H54 (cell line): ENCODE results near the gene PELI2.

Experiments used
- DNase-seq: peaks from one replicate; pipeline ENCODE4 v3.0.0; 2011; ENCODE audit warnings: low spot score, mixed read lengths; ENCODE audit not compliant: insufficient read length
- FAIRE-seq: peaks from 3 replicates; lab custom pipeline; 2011; peaks lifted over from hg19 to GRCh38; lab: Jason Lieb, UNC
- POLR2A ChIP-seq: IDR thresholded peaks from 2 replicates; pipeline ENCODE4 v1.6.1; 2011; ENCODE audit warnings: low read depth, mild to moderate bottlenecking, low read length

Gene PELI2

DNA sequence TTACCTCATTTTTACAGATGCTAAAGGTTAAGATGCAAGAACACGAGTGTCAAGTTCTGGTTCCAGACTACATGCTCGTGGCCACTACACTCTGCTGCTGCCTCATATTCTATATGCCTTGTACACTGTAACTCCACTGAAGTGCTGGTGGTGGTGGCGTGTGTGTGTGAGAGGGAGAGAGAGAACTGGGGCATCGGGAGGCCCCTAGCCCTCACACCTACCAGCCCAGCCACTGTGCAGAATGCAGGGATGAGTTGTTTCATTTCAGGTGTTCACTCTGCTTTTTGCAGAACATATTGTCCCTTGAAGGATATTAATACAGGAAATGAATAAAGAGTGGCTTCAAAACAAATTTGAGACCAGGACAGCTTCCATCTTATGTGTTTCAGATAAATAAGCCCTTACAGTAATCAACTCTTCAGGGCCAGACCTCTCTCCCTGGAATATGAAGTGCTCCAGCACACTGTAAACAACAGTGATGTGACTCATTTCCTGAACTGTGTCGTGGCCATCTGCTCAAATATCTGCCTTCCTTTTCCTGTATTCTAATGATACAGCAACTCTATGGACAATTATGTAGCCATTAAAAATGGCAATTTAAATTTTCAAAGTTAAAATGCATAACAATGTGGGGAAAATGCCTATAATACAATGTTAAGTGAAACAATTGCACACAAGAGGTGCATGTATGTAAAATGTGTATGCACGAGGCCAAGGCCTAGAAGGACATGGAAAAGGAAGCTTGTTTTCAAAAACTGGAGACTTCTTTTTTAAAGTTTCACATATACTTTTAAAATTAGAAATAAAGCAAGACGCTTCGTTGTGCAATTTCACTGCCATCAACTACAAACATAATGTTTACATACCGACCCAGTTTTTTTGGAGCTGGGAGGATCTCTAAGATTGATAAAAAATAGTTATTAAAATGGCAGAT is 215.4 kb downstream of the PELI2 start:
- DNase-seq (peak; percentile 12), FAIRE-seq (peak; percentile 86)
- TF ChIP-seq POLR2A = no peak

DNA sequence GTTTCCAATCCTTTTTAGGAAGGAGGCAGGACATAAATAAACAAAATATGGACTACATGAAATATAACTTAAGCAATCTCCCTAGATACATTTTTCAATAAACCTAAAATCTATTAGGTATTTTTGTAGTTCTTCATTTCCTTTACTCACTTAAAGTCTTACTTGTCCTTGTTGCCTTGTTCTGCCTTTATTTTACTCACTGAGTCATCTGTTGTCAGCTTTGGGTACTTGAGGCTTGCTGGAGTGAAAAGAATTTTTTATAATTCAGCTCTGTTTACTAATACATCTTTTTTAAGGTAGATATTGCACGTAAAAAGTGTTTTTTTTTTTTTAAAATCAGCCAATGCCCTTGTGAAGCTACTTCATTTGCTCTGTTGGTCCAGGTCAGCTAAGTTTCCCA is 216.2 kb downstream of the PELI2 start:
- FAIRE-seq (no peak), DNase-seq (no peak)
- TF ChIP-seq POLR2A = no peak

DNA sequence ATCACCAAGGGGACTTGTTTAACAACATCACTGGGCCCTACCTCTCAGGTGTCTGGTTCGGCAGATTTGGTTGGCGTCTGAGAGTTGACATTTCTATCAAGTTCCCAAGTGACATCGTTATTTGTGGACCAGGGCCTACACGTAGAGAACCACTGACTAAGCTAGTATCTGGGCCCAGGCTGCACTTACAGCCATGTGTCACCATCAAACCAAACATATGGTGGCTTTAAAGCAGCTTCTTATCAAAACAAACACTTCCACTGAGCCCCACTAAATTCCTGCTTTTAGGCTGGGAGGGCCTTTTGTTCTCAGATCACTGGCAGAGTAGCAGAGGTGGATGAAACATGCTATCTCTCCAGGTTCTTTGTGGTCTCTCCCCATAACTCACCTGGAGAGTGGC is 220.5 kb downstream of the PELI2 start:
- DNase-seq = no peak
- no peak for FAIRE-seq

DNA sequence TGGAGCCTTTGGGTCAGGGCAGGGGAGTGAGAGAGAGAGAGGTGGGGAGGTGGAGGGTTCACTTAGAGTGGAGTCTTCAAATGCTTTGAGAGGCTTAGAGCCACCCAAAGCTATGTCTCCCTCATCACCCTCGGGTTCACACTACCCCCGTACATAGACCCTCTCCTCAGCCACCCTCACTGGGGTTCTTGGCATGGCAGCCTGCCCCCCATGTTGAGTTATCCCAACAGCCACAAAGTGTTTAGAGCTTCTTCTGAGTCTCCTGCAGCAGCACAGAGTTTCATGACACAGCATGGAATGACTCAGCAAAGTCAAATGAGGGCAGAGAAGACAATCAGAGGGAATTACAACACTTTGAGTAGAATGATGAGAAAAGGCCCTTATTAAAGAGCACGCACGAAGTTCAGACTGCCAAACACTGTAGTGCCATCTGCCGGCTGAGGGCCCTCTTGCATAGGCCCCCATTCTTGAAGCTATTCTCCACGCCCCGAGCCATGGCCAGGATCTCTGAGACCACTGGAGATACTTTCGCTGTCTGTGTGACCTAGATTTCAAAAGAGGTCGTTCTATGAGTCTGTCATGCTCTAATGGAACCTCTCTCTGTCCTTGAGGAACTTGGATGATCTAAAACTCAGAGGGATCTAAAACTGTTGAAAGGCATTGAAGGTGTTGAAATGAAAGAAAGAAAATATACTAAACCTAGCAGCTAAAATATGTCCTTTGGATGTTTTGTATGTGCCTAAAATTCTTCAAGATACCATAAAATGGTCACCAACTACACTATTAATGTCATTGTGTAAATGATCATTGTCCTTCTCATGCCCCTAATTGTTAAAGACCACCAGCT is 221.9 kb downstream of the PELI2 start:
- FAIRE-seq = no peak
- DNase-seq = no peak
- no peak for TF ChIP-seq POLR2A

More for the DNA sequence above, 220.5 kb downstream of the PELI2 start:
- TF ChIP-seq POLR2A = no peak

DNA sequence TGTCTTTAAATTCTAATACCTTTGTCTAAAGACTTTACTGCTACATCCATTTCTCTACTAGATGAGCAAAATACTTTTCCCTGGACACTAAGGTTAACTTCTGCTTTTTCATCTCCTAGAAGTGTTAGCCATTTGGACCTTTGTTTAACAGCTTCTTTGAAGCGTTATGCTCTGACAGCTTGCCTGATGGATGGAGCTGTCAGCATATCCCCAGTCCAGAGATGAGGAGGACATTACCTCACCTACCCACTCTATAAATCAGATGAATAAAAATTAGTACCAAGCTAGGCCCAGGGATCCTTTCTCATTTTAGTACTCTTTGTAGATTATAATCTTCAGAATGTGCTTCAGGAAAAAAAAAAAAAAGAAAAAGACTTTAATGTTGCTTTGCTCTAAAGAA is 222.7 kb downstream of the PELI2 start:
- DNase-seq (no peak), FAIRE-seq (no peak)
- TF ChIP-seq POLR2A = no peak

DNA sequence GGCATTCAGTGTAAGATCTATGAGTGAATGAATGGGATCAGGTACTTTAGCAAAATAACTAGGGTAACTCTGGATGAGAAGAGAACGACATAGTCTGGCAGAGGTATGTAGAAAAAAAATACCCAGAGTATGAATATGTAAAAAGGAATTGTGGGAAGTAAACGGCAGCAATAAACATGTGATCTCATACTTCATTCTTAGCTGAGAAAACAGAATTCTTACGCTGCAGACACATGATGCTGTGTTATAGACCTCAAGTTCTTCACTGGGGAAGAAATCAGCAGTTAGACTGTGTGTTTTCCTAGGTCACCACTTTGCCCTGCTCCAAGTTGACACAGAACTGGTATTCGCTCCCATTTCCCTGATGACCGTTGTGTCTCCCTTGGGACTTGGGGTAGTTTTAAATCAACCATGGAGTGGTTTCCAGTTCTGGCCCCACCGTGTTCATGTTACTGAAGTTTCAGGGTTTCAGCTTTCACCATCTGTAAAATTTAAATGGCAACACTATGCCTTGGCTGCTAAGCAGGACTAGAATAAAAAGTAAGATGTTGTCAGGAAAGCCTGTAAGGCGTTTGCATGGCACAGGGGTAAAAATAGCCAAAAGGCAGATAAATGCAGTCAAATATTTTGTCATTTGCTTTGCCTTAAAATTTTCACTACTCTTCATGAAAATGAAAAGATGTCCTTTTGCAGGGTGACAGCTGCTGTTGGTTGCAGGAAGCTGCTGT is 223.7 kb downstream of the PELI2 start:
- no peak for TF ChIP-seq POLR2A
- DNase-seq = no peak
- no peak for FAIRE-seq

DNA sequence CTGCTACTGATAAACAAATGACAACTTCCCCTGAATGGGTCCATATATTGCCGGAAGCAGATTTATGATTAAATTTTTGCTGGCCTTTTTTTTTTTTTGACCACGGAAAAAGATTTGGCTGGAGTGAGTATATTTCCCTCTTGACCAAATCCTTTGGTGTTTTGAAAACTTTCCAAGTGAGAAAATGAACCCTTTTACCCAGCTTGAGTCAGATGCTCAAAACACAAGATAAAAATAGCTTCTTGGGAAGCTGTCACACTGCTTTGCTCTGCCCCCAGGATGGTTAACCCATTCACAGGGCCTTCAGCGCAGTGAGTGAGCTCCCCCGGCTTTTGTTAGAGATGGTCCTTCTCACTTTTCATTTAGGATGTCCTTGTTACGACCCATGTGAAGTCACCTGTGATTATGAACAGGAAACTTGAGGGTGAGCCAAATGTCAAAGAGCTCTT is 224.3 kb downstream of the PELI2 start:
- no peak for TF ChIP-seq POLR2A
- DNase-seq = no peak
- no peak for FAIRE-seq

DNA sequence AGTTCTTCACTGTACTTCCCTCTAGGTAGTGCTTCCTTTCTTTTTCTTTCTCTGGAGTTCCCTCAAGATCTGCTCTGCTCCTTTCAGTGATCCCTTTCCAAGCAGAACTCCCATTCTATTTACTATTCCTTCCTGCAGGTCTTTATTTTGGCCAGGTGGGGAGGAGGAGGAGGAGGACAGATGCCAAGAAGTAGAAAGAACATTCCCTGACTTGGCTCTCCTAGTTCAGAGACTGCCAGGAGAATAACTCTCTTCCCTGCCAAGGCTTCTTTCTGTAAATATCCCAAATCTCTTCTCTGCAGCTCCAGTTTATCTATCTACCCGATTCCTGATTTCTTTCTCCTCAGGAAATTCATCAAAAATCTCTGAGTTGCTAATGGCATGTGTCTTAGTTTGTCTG is 231.7 kb downstream of the PELI2 start:
- FAIRE-seq = no peak
- no peak for DNase-seq
- TF ChIP-seq POLR2A = no peak
